NCI-H82 (cell line): ENCODE measurements around the gene COL27A1.

Source experiments
- DNase-seq: peaks from one replicate; lab custom pipeline; 2025; lab: John Stamatoyannopoulos, UW

Gene COL27A1

DNA sequence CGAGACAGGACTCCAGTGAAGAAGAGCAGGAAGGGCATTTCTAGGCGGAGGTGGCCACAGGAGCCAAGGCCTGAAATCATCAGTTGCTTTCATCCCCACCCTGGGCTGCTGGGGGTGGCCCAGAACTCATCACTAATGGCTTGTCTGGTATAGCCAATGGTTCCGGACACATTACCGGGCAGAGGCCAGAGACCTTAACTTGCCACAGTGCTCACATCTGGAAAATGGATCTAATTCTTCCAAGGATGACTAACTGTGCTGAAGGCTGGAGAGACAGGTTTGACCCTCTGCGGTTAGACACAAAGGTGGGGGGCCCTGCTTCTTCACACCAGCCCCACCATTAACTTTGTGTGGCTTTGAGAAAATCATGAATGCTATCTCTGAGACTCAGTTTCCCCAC, 6.2 kb upstream of the COL27A1 start:
- no peak for DNase-seq

GRCh38 chr9:114149765-114150340, 5.5 kb upstream of the COL27A1 start:
- DNase-seq = no peak

DNA sequence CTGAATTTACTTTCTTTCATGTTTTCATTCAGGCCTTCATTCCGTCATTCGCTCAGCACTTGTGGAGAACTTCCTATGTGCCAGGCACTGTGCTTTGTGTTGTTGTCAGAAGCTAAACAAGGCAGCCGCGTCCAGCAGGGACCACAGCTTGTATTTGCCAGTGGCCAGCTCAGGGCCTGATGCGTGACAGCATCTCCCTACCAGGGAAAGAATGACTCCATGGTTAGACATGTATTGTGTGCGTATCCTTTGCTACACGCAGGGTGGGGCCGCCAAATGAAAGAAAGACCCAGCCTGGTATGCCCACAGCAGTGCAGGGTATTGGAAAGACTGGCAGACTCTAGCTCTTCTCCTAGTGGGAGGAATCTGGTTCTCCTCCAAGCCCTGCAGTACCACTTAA, 4.7 kb upstream of the COL27A1 start:
- DNase-seq = no peak

DNA sequence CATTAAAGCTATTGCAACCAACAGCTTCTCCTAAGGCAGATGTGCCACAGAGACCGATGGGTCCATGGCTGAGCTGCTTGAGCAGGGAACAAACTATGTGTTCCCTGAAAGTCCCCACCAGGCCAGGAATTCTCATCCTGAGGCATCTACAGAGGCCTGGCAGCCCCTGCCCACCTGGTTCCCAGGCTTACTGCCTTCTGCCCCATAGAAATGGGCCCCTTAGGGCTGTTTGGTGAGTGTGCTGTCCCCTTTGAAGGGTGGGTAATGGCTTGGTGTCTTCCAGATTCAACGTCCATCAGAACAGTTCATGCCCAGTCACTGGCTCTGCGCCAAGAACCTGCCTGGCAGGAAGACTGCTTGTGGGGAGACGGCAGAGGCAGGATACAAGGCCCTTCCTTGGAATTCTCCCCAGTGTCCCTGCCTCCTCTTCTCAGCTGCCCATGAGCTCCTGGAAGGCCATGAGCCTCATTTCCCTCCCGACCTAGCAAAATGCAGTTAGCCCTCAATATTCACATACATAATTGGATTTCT, 3.8 kb upstream of the COL27A1 start:
- DNase-seq = no peak

DNA sequence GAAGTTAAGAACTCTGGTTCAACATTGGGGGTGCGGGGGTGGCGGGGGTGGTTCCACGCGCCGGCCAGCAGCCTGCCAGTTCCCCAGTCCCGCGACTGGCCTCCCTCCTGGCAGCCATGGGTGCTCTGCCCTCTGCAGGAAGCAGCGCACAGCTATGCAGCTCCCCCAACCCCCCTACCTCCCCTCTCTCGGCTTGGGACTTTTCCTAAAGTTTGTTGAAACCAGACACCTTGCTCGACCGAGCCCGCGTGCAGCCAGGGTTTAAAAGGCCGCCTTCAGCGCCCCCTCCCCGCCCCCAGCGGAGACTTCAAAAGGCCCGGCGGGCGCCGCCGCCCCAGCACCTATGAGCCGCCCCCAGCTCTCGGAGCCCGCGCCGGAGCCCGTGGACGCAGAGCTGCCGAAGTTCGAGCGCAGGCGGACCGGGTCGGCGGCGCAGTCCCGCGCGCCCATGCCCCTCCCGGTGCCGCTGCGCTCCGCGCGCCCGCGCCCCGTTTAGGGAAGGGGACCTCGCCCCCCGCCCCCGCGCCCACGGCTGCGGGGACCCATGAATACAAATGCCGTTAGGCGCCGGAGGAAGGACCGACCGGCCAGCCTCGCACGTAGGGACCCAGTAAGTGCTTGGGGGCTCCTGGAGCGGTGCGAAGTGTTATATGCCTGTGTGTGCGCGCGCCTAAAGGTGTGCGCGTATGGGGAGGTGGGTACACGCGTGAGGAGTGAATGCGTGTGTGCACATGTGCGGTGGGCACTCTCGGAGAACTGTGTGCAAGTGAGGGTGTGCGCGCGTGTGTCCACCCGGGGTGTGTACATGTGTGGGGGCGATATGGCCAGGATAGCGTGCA, 1.4 kb upstream of the COL27A1 start:
- peak; percentile 66 for DNase-seq

GRCh38 chr9:114154600-114155102, 686 bp upstream of the COL27A1 start:
- peak; percentile 62 for DNase-seq

DNA sequence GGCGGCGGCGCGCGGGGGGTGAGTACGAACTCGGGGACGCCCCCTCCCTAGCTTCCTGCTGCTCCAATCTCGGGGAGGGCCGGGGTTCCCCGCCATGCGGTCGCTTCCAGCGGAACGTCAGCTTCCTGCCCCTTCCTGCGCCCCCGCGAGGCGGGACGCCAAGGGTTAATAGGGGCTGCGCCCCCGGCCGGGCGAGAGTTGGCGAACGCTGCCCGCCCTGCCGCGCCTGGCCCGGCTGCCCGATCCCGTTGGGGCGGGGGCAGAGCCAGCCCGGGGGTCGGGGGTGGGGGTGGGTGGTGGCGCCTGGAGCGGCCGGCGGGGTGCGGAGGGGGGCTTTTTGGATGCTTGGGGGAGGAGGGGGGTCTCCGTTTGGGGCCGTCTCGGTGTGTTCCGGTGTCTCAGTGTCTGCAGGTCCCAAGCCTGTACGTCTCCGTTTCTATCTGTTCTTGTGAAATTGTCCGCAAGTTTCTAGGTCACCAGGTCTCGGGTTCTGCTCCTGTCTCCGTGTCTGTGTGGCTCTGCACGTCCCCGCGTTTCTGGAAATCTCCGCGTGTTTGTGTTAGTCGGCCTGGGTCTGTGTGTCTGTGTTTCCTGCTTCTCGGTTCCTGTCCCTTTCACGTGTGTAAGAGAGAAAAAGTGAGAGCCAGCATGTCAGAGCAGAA, 789 bp downstream of the COL27A1 start:
- DNase-seq = peak; percentile 44

GRCh38 chr9:114156657-114157421, 1.5 kb downstream of the COL27A1 start:
- DNase-seq = peak; percentile 63

DNA sequence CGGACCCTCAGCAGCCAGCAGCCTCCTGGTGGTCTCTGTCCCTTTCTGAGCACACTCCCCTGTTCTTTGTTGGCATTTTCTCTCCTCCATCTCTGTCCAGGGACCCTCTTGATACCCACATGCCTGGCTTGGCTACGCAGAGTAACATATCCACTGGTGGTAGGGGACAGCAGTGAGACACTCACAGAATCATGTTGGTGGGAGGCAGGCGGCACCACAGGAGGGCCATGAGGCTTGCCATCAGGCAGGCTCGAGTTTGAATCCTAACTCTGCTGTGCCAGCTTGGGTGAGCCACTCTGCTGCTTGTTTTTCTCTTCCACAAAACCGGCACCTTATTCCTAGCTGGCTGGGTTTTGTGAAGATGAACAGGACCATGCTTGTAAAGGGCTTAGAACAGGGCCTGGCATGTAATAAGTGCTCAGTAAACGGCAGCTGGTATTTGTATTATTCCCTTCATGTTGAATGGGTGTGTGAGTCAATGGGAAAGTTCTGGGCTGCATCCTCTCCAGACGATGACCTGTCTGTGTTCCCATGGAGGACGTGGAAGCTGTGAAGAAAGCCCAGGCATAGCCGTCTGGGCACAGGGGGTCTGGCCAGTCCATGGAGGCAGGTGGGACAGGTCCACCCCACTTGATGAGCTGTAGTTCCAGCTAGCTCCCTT, 2.3 kb downstream of the COL27A1 start:
- no peak for DNase-seq

DNA sequence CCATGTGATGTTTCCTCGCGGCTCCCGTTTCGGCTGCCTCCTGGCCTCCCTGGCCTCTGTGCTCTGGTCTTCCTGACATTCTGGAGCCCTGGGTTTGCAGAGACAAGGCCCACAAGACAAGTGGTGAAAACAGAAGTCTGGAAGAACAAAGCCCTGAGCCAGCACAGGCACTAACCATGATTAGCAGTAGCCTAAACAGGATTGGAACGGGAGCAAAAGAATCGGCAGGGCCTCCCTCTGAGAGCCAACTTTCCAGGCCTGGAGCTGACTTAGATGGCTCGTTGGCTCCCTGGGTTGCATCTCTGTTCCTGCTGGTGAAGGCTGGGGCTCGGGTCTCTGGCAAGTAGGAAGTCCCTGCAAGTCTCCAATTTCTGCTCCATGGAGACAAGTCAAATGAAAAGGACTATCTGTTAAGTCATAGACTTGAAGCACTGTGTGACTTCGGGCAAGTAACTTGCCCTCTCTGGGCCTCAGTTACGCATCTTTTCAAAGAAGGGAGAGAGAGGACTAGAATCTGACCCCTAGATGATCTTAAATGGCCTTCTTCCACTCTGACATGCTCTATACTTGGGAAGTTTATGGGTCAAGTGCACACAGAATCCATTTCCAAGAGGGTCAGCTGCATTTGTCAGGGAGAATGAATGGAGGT, 3.3 kb downstream of the COL27A1 start:
- no peak for DNase-seq

- DNase-seq = no peak
These were observed 4.4 kb downstream of the COL27A1 start for GRCh38 chr9:114159691-114160090.

DNA sequence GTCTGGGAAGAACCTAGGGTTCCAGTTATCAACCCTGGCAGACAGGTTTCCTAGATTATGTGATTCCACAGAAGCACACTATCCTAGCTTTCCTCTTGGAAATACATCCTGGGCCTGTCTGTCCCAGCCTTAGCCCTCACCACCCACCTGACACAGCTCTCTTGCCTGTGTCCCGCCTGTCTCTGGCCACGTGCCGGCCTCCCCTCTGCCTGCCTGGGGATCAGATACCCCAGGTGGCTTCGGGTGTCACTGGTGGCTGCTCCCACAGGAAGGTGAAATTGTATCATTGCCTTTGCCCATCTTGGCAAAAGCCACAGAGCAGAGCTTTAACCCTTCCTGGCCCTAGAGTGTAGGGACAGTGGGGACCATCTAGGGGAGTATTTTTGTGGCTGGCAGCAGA, 6.2 kb downstream of the COL27A1 start:
- DNase-seq = no peak

DNA sequence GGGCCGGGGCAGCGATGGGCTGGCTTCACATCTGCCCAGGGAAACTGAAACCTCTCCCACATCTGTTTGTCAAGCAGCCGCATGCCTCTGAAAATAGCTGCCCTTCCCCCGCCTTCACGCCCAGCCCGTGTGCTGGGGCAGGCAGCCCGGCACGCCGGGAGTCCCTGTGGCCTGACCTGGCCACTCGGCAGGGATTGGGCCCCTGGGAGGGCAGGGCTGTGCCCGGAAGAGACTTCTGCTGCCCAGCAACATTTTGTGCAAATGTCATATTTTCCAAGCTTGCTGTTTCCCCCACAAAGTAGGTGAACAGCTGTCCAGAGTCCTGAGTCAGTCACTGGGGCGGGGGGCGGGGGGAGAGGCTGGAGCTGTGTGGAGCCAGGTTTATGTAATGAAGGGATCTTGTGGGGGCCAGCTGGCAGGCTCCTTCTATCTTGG, 8.2 kb downstream of the COL27A1 start:
- DNase-seq = peak; percentile 55

DNA sequence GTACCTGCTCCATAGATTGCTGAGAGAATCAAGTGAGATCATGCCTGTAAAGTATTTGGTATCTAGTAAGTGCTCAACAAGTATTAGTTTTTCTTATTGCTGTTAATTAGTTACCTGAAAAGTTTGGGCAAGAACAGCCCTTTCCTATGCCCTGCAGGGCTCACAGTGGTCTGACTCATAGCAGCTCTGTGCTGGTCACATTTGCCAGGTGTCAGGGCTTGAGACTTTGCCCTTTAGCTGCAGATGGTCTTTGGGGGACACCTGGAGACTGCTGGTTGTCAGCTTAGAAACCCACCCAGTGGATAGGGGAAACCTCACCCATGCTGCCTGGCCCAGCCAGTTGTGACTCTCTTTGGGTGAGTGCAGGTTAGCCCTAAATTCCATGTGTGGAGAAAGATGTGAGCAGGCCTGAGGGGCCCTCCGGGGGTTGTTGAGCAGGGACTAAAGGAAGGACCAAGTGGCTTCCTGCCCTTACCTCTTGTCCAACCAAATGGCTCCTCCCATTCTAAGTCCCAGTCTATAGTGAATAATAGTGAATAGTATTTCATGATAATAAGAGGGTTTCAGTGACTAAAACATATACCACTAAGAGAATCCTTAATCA, 9.0 kb downstream of the COL27A1 start:
- DNase-seq = no peak

- DNase-seq = no peak
These were observed 10.2 kb downstream of the COL27A1 start for GRCh38 chr9:114165407-114166102.

- DNase-seq = no peak
These were observed 10.8 kb downstream of the COL27A1 start for GRCh38 chr9:114166103-114166470.

DNA sequence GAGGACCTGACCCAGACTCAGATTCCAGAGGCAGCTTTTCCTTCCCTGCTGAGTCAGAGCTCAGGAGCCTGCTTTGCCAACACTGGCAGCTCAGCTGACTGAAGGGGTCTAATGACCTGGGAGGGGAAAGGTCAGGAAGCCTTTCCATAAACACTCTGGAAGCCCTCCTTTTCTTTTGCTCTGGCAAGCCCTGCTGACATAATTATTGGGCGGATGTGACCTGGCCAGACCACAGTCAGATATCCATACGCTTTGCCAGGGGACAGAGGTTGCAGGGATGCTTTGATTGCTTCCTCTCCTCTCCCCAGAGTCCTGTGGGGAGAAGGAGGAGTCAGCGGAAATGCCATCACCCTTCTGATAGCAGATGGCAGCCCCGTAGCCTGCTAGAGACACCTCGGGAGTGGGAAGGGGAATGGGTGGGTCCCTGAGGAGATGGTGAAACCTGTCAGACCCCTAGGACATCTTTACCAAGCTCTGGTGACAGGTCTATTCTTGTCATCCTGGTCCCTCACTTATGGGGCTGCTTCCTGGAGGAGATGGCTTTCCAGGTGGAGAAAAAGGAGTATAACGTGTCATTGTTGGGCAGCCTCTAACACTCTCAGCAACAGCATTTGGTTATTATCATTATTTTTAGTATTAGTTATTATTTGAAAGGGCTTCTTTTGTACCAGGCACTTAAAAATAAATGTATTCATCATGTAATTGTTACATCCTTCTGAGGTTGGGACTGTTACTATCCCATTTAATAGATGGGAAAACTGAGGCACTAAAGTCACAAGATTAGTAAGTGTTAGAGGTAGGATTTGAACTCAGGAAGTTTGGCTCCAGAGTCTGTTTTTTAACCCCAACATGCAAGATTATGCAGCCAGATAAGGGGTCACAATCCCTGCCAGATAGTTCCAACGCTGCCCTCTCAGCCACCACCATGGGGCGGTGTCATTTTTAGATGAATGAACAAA, 11.6 kb downstream of the COL27A1 start:
- DNase-seq = no peak

DNA sequence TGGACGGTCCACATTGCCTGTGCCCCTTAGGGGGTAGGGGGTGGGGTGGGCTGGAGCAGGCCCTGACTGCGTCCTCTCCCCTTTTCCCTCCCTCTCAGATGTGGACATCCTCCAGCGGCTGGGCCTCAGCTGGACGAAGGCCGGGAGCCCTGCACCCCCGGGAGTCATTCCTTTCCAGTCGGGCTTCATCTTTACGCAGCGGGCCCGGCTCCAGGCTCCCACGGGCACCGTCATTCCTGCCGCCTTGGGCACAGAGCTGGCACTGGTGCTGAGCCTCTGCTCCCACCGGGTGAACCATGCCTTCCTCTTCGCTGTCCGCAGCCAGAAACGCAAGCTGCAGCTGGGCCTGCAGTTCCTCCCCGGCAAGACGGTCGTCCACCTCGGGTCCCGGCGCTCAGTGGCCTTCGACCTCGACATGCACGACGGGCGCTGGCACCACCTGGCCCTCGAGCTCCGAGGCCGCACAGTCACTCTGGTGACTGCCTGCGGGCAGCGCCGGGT, 12.3 kb downstream of the COL27A1 start:
- no peak for DNase-seq
